GM19452 (cell line): ENCODE measurements around the gene CORIN.
"Not testable (repeated sequence)": the region's sequence is repeated elsewhere in the genome, so short reads cannot be mapped to it uniquely, and the experiment has no call there.

Experiments used
- ATAC-seq: cut with Tn5 transposase; IDR thresholded peaks from one replicate; pipeline ENCODE4 v1.9.1; 2021; ENCODE audit not compliant: unreplicated experiment

The CORIN gene

DNA sequence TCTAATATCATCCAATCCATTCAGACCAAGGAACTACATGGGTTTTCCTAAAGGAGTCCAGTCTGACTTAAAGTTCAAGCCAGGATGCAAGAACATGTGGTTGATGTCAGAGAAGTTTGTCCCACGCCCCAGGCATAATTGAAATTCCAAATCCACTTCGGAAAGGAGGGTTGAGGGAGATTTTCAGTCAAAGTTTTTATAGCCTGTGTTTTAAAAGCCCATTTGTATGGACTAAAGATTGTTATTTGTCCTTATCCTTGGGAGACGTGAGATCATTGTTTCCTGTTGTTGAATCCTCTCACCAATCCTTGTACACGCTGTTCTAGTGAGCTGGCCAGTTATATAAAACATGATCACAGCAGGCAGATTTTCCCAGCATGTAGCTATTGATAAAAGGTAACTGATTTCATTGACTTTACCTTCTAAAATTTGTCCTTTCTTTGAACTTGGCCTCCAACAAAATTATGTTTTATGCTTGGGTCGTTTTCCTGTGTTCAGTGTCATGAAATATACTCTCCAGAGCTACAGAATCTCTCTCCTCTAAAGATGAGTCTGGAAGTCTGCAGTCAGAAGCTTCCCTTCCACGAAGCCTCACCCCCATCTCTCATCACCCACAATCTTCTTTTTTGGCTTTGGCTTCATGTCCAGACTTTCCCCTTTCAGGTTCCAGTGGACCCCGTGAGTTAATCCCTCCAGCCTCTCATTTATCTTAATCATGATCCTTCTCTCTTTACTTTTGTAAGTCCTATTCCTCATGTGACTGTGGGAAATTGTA is 259.9 kb downstream of the CORIN start:
- ATAC-seq, result no peak

- ATAC-seq, result no peak
Observed at GRCh38 chr4:47572981-47573380, 264.9 kb downstream of the CORIN start.

- ATAC-seq, result no peak
Observed at GRCh38 chr4:47570816-47571215, 267.1 kb downstream of the CORIN start.

DNA sequence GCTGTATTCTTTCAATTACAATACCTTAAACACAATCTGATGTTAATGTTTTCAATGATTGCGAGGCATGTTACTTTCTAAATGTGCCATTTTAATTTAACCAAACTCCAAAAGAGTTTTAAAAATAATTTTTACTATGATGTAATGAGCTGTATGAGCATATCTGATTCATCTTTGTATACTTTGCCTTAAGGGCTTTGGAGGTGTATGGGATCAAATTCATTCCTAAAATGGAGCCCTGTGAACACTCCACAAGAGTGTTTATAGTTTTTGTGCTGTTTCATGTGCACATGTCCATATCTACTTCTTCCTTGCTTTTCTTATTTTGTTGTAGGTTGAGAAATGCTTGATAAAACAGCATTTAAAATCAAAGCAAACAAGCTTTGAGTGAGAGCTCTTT is 270.4 kb downstream of the CORIN start:
- ATAC-seq, result no peak

GRCh38 chr4:47566969-47567368 is 270.9 kb downstream of the CORIN start:
- no peak for ATAC-seq

DNA sequence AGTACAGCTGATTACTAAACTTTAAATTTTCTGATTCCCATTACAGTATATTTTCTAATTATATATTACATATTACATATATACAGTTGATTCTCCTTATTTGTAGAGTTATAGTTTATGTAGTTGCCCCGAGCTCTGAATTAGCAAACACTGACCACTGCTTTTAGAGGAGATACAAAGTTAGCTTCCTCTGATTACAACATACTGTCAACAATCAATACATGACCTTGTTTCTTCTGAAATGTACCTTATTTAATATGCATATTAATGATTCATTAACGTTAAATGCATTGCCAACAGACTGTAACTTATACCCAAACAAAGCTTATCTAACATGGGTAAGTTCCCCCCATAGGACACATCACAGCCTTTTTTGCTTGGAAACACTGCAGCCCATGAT is 271.3 kb downstream of the CORIN start:
- no peak for ATAC-seq

DNA sequence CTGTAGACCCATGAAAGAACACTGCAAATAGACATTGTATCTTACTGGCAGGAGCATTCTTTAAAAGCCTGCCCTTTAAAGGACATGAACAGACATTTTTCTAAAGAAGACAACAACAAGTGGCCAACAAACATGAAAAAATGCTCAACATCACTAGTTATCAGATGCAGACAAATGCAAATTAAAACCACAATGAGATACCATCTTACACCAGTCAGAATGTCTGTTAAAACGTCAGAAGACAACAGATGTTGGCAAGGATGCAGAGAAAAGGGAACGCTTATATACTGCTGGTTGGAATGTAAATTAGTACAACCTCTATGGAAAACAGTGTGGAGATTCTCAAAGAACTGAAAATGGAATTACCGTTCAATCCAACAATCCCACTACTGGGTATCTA is 275.6 kb downstream of the CORIN start:
- ATAC-seq, result no peak

DNA sequence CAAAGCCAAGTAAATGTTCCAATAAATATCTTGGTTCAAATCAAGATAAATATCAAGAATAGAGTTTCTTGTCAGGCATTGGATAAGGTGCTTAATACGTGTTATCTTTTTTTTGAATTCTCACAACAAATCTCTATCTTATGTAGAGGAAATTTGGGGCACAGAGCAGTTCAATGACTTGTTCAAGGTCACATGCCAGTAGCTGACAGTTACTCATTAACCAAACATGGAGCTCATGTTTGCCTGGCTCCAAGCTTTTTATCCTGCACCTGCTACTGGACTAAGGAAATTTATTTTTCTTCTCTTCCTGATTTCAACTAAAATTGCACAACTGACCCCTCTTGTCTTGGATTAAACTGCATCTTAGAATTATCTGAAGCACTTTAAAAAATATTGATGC is 276.5 kb downstream of the CORIN start:
- no peak for ATAC-seq

GRCh38 chr4:47560682-47561081 is 277.2 kb downstream of the CORIN start:
- no peak for ATAC-seq

DNA sequence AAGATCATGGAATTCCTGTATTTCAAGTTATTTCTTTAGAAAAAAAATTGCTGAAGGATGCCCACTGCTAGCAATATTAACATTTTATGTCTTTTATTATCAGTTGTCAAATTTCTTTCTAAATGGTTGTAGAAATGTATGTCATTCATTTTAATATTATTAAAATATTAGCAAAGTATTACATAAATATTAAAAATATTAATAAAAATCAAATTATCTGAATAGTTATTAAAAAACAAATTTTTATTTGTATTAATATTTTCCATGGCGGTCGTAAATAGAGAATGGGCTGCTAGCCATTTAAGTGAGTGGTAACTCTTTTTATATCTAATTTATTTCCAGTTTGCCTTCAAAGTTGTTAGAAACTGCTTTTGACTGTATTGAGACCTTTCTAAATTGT is 280.6 kb downstream of the CORIN start:
- ATAC-seq, result no peak

DNA sequence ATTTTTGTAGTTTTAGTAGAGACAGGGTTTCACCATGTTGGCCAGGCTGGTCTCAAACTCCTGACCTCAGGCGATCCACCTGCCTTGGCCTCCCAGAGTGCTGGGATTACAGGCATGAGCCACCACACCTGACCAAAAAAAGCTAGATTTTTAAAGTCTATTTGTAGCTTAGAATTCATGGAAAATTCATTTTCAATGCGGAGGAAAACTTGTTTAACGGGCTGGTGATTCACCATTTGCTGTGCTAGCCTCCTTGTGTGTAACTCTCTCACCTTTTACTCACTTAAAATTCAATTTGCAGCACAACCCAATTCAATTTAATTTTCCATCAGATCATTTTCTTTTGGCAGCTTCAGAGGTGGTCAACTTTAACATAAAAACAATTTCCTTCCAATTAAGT is 281.9 kb downstream of the CORIN start:
- not testable (repeated sequence) for ATAC-seq

- no peak for ATAC-seq
Observed at GRCh38 chr4:47553329-47554125, 284.3 kb downstream of the CORIN start.

DNA sequence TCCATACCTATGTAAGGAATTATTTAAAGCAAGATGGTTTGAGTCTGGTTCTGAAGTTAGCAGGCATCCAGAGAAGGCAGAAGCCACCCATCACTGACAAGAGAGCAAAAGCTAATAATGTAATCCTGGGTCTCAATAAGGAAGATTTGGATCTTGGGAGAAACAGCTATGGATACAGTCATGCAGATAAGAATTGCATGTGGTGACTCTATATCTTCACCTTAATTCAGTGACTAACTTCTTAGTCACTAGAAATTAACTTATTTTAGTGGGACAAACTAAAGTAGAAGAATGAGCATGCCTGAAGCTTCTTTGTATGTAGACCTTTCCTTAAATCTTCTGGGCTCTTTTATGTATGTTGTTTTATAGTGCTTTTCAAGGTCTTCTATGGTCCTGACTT is 286.2 kb downstream of the CORIN start:
- no peak for ATAC-seq

GRCh38 chr4:47550899-47551548 is 286.8 kb downstream of the CORIN start:
- ATAC-seq, result no peak

- not testable (repeated sequence) for ATAC-seq
Observed at GRCh38 chr4:47550357-47550756, 287.5 kb downstream of the CORIN start.
